ENCODE measurements around the gene SKA2.

SKA2 gene

GRCh38 chr17:59067756-59068155, 87.2 kb downstream of the SKA2 start:
- Histone ChIP-seq H3K9me3 (ENCODE audit: low read depth, low read length) (no peaks in the 10 kb centered on the region), H3K36me3 (ENCODE audit: insufficient read depth, low read length) (peaks cover 46% of the 10 kb centered on the region), H3K27ac (no peak overlapping the region), H3K9ac (ENCODE audit: insufficient read length) (no peak overlapping the region), H3K4me3 (no peak overlapping the region)
- TF ChIP-seq EZH2 (IDR thresholded peaks at IDR 0.05): no peak
- no peak for TF ChIP-seq POLR2AphosphoS5 (IDR thresholded peaks at IDR 0.05; ENCODE audit: borderline replicate concordance, low read depth, low read length)
- TF ChIP-seq FOXP2 (optimal IDR thresholded peaks at IDR 0.05; ENCODE audit: control extremely low read depth, extremely low read length, insufficient read depth): no peak
- no peak for DNase-seq (ENCODE audit: low read depth, low spot score)

GRCh38 chr17:59067340-59067739, 87.6 kb downstream of the SKA2 start:
- Histone ChIP-seq H3K36me3 (ENCODE audit: insufficient read depth, low read length) (peaks cover 50% of the 10 kb centered on the region), H3K27ac (no peak overlapping the region), H3K9ac (ENCODE audit: insufficient read length) (no peak overlapping the region), H3K4me3 (no peak overlapping the region), H3K9me3 (ENCODE audit: low read depth, low read length) (no peaks in the 10 kb centered on the region)
- no peak for DNase-seq (ENCODE audit: low read depth, low spot score)
- TF ChIP-seq EZH2 (IDR thresholded peaks at IDR 0.05) (no peak), FOXP2 (optimal IDR thresholded peaks at IDR 0.05; ENCODE audit: control extremely low read depth, extremely low read length, insufficient read depth) (no peak), POLR2AphosphoS5 (IDR thresholded peaks at IDR 0.05; ENCODE audit: borderline replicate concordance, low read depth, low read length) (no peak)

GRCh38 chr17:59062509-59062908, 92.5 kb downstream of the SKA2 start:
- Histone ChIP-seq H3K9ac (ENCODE audit: insufficient read length) (no peak overlapping the region), H3K36me3 (ENCODE audit: insufficient read depth, low read length) (peaks cover 44% of the 10 kb centered on the region), H3K4me3 (no peak overlapping the region), H3K9me3 (ENCODE audit: low read depth, low read length) (no peaks in the 10 kb centered on the region), H3K27ac (no peak overlapping the region)
- no peak for DNase-seq (ENCODE audit: low read depth, low spot score)
- TF ChIP-seq FOXP2 (optimal IDR thresholded peaks at IDR 0.05; ENCODE audit: control extremely low read depth, extremely low read length, insufficient read depth): no peak
- no peak for TF ChIP-seq POLR2AphosphoS5 (IDR thresholded peaks at IDR 0.05; ENCODE audit: borderline replicate concordance, low read depth, low read length)
- TF ChIP-seq EZH2 (IDR thresholded peaks at IDR 0.05): no peak

Data from SK-N-MC (cell line).